ENCODE measurements around the gene ATP13A3.

The ATP13A3 gene

GRCh38 chr3:194469977-194470376 lies 16.8 kb downstream of the ATP13A3 start:
- TF ChIP-seq POLR2A (IDR thresholded peaks at IDR 0.05; ENCODE audit: extremely low read depth, insufficient read length), result no peak
- no peak for TF ChIP-seq MYC (IDR thresholded peaks at IDR 0.05; ENCODE audit: low read depth, low read length)
- TF ChIP-seq MAX (IDR thresholded peaks at IDR 0.05; ENCODE audit: low read depth, low read length), result no peak
- no peak for TF ChIP-seq CTCF (IDR thresholded peaks at IDR 0.05; ENCODE audit: low read depth, low read length)
- DNase-seq (ENCODE audit: low read depth), result no peak
- H3K4me3 ChIP-seq (ENCODE audit: low read depth, low read length), result no peak overlapping the region

- no peak for DNase-seq (ENCODE audit: low read depth)
- TF ChIP-seq MAX (IDR thresholded peaks at IDR 0.05; ENCODE audit: low read depth, low read length) (no peak), CTCF (IDR thresholded peaks at IDR 0.05; ENCODE audit: low read depth, low read length) (no peak), MYC (IDR thresholded peaks at IDR 0.05; ENCODE audit: low read depth, low read length) (no peak), POLR2A (IDR thresholded peaks at IDR 0.05; ENCODE audit: extremely low read depth, insufficient read length) (no peak)
- H3K4me3 ChIP-seq (ENCODE audit: low read depth, low read length), result no peak overlapping the region
Measured at GRCh38 chr3:194468086-194468485, 18.7 kb downstream of the ATP13A3 start.

- TF ChIP-seq POLR2A (IDR thresholded peaks at IDR 0.05; ENCODE audit: extremely low read depth, insufficient read length) (no peak), MYC (IDR thresholded peaks at IDR 0.05; ENCODE audit: low read depth, low read length) (no peak), CTCF (IDR thresholded peaks at IDR 0.05; ENCODE audit: low read depth, low read length) (no peak), MAX (IDR thresholded peaks at IDR 0.05; ENCODE audit: low read depth, low read length) (no peak)
- no peak for DNase-seq (ENCODE audit: low read depth)
- no peak overlapping the region for H3K4me3 ChIP-seq (ENCODE audit: low read depth, low read length)
Measured at GRCh38 chr3:194466761-194467356, 19.9 kb downstream of the ATP13A3 start.

- no peak for TF ChIP-seq MYC (IDR thresholded peaks at IDR 0.05; ENCODE audit: low read depth, low read length)
- no peak for TF ChIP-seq MAX (IDR thresholded peaks at IDR 0.05; ENCODE audit: low read depth, low read length)
- TF ChIP-seq POLR2A (IDR thresholded peaks at IDR 0.05; ENCODE audit: extremely low read depth, insufficient read length), result no peak
- TF ChIP-seq CTCF (IDR thresholded peaks at IDR 0.05; ENCODE audit: low read depth, low read length), result no peak
- no peak overlapping the region for H3K4me3 ChIP-seq (ENCODE audit: low read depth, low read length)
- no peak for DNase-seq (ENCODE audit: low read depth)
Measured at GRCh38 chr3:194465920-194466570, 20.8 kb downstream of the ATP13A3 start.

- TF ChIP-seq CTCF (IDR thresholded peaks at IDR 0.05; ENCODE audit: low read depth, low read length) (no peak), POLR2A (IDR thresholded peaks at IDR 0.05; ENCODE audit: extremely low read depth, insufficient read length) (no peak), MYC (IDR thresholded peaks at IDR 0.05; ENCODE audit: low read depth, low read length) (no peak), MAX (IDR thresholded peaks at IDR 0.05; ENCODE audit: low read depth, low read length) (no peak)
- DNase-seq (ENCODE audit: low read depth), result no peak
- H3K4me3 ChIP-seq (ENCODE audit: low read depth, low read length), result no peak overlapping the region
Measured at GRCh38 chr3:194465246-194465645, 21.6 kb downstream of the ATP13A3 start.
